GM12892 (cell line): Measurements from ENCODE around the gene C15orf61.

Source experiments
- POLR2A ChIP-seq: IDR thresholded peaks from 2 replicates; pipeline ENCODE4 v1.6.1; 2011; ENCODE audit warnings: low read depth, low read length, control low read depth
- POLR2AphosphoS5 ChIP-seq: IDR thresholded peaks from 2 replicates; pipeline ENCODE4 v1.6.1; 2011; ENCODE audit warnings: low read depth, low read length, control low read depth
- TAF1 ChIP-seq: IDR thresholded peaks from 2 replicates; pipeline ENCODE4 v1.6.1; 2011; ENCODE audit warnings: low read depth, mild to moderate bottlenecking, control low read depth, low read length, borderline replicate concordance

GRCh38 chr15:67523330-67523729 lies 2.4 kb downstream of the C15orf61 start:
- TF ChIP-seq POLR2A (no peak), TAF1 (no peak), POLR2AphosphoS5 (no peak)
